Measurements from ENCODE around the gene SPEG. TPM values are rescaled to one million over a fixed set of nuclear protein-coding genes. Genes with fewer than 3 reads are reported as not detected.
A peak's percentile ranks its signal among the peaks of the same experiment; 100 is the strongest.

The SPEG gene
- polyA plus RNA-seq, 3 donors from 2014 or later, result not detected

- DNase-seq, result no peak
- Mint-ChIP-seq H3K27ac (no peak overlapping the region), H3K4me1 (peaks cover 5% of the 10 kb centered on the region in 2 donors), H3K36me3 (peaks cover 0 to 3% (median 0%) of the 10 kb centered on the region in 3 donors), H3K9me3 (peaks cover 0 to 3% (median 0%) of the 10 kb centered on the region in 6 donors), H3K4me3 (no peak overlapping the region), H3K27me3 (ENCODE audit: low read depth in 3 of 3) (peaks cover 22 to 28% (median 26%) of the 10 kb centered on the region in 3 donors)
Measured at GRCh38 chr2:219514836-219515235, 80.2 kb downstream of the SPEG start.

GRCh38 chr2:219515874-219516629 lies 81.4 kb downstream of the SPEG start:
- Mint-ChIP-seq H3K27ac (no peak overlapping the region), H3K27me3 (ENCODE audit: low read depth in 3 of 3) (peaks cover 20 to 24% (median 22%) of the 10 kb centered on the region in 3 donors), H3K4me3 (no peak overlapping the region), H3K36me3 (peaks cover 0 to 3% (median 0%) of the 10 kb centered on the region in 3 donors), H3K9me3 (peaks cover 0 to 3% (median 0%) of the 10 kb centered on the region in 6 donors), H3K4me1 (no peaks in the 10 kb centered on the region)
- no peak for DNase-seq

GRCh38 chr2:219516888-219517287 lies 82.2 kb downstream of the SPEG start:
- Mint-ChIP-seq H3K9me3 (peaks cover 0 to 3% (median 0%) of the 10 kb centered on the region in 6 donors), H3K36me3 (peaks cover 0 to 3% (median 0%) of the 10 kb centered on the region in 3 donors), H3K4me3 (no peak overlapping the region), H3K4me1 (no peaks in the 10 kb centered on the region), H3K27ac (no peak overlapping the region), H3K27me3 (ENCODE audit: low read depth in 3 of 3) (peaks cover 20 to 25% (median 24%) of the 10 kb centered on the region in 3 donors)
- DNase-seq, result no peak

GRCh38 chr2:219517954-219518778 lies 83.5 kb downstream of the SPEG start:
- Mint-ChIP-seq H3K27ac (no peak overlapping the region), H3K4me3 (no peak overlapping the region), H3K36me3 (peaks cover 0 to 3% (median 0%) of the 10 kb centered on the region in 3 donors), H3K4me1 (no peaks in the 10 kb centered on the region), H3K9me3 (peaks cover 0 to 3% (median 0%) of the 10 kb centered on the region in 6 donors), H3K27me3 (ENCODE audit: low read depth in 3 of 3) (peaks cover 18 to 30% (median 22%) of the 10 kb centered on the region in 3 donors)
- no peak for DNase-seq

- H3K4me3 Mint-ChIP-seq, result no peak overlapping the region
- no peak overlapping the region for H3K27ac Mint-ChIP-seq
- peaks cover 18 to 32% (median 28%) of the 10 kb centered on the region in 3 donors for H3K27me3 Mint-ChIP-seq (ENCODE audit: low read depth in 3 of 3)
- H3K36me3 Mint-ChIP-seq, result peaks cover 0 to 3% (median 0%) of the 10 kb centered on the region in 3 donors
- H3K4me1 Mint-ChIP-seq, result no peaks in the 10 kb centered on the region
- no peaks in the 10 kb centered on the region for H3K9me3 Mint-ChIP-seq
- DNase-seq, result no peak
Measured at GRCh38 chr2:219519526-219519916, 84.9 kb downstream of the SPEG start.

GRCh38 chr2:219520079-219520478 lies 85.4 kb downstream of the SPEG start:
- H3K4me1 Mint-ChIP-seq, result no peaks in the 10 kb centered on the region
- peaks cover 18 to 32% (median 26%) of the 10 kb centered on the region in 3 donors for H3K27me3 Mint-ChIP-seq (ENCODE audit: low read depth in 3 of 3)
- DNase-seq, result no peak
- H3K36me3 Mint-ChIP-seq, result peaks cover 0 to 3% (median 0%) of the 10 kb centered on the region in 3 donors
- H3K9me3 Mint-ChIP-seq, result no peaks in the 10 kb centered on the region
- H3K27ac Mint-ChIP-seq, result no peak overlapping the region
- no peak overlapping the region for H3K4me3 Mint-ChIP-seq

GRCh38 chr2:219521066-219521880 lies 86.6 kb downstream of the SPEG start:
- H3K4me3 Mint-ChIP-seq, result no peak overlapping the region
- H3K36me3 Mint-ChIP-seq, result no peaks in the 10 kb centered on the region
- DNase-seq, result no peak
- no peaks in the 10 kb centered on the region for H3K4me1 Mint-ChIP-seq
- no peaks in the 10 kb centered on the region for H3K9me3 Mint-ChIP-seq
- H3K27me3 Mint-ChIP-seq (ENCODE audit: low read depth in 3 of 3), result peaks cover 13 to 28% (median 26%) of the 10 kb centered on the region in 3 donors
- H3K27ac Mint-ChIP-seq, result no peak overlapping the region

GRCh38 chr2:219522111-219523030 lies 87.7 kb downstream of the SPEG start:
- H3K27me3 Mint-ChIP-seq (ENCODE audit: low read depth in 3 of 3), result peaks cover 14 to 31% (median 20%) of the 10 kb centered on the region in 3 donors
- no peaks in the 10 kb centered on the region for H3K9me3 Mint-ChIP-seq
- peak overlapping the region in 1 of 5 donors; percentile 52 for H3K4me3 Mint-ChIP-seq
- no peaks in the 10 kb centered on the region for H3K36me3 Mint-ChIP-seq
- H3K27ac Mint-ChIP-seq, result no peak overlapping the region
- DNase-seq, result no peak
- H3K4me1 Mint-ChIP-seq, result no peaks in the 10 kb centered on the region

GRCh38 chr2:219523031-219523671 lies 88.5 kb downstream of the SPEG start:
- peaks cover 13 to 27% (median 24%) of the 10 kb centered on the region in 3 donors for H3K27me3 Mint-ChIP-seq (ENCODE audit: low read depth in 3 of 3)

GRCh38 chr2:219524817-219525216 lies 90.2 kb downstream of the SPEG start:
- Mint-ChIP-seq H3K9me3 (no peaks in the 10 kb centered on the region), H3K27me3 (ENCODE audit: low read depth in 3 of 3) (peaks cover 13 to 33% (median 23%) of the 10 kb centered on the region in 3 donors), H3K4me1 (no peaks in the 10 kb centered on the region), H3K27ac (no peak overlapping the region), H3K4me3 (no peak overlapping the region), H3K36me3 (no peaks in the 10 kb centered on the region)
- no peak for DNase-seq

More at GRCh38 chr2:219523031-219523671, 88.5 kb downstream of the SPEG start:
- no peak for DNase-seq
- Mint-ChIP-seq H3K9me3 (no peaks in the 10 kb centered on the region), H3K4me3 (peak overlapping the region in 2 of 5 donors; percentile 3 to 47), H3K27ac (no peak overlapping the region), H3K36me3 (no peaks in the 10 kb centered on the region), H3K4me1 (no peaks in the 10 kb centered on the region)

GRCh38 chr2:219525533-219526232 lies 91.0 kb downstream of the SPEG start:
- Mint-ChIP-seq H3K4me3 (no peak overlapping the region), H3K9me3 (peaks cover 0 to 2% (median 0%) of the 10 kb centered on the region in 6 donors), H3K4me1 (no peaks in the 10 kb centered on the region), H3K27me3 (ENCODE audit: low read depth in 3 of 3) (peaks cover 15 to 37% (median 27%) of the 10 kb centered on the region in 3 donors), H3K36me3 (no peaks in the 10 kb centered on the region), H3K27ac (no peak overlapping the region)
- DNase-seq, result no peak

Measured in immature natural killer cell (primary cell).